Astrocyte (in vitro differentiated cells and primary cell): ENCODE measurements around the gene NSMCE1. TPM values are rescaled to one million over a fixed set of nuclear protein-coding genes. Genes with fewer than 3 reads are reported as not detected.

Experiments
- DNase-seq: peaks from one replicate; pipeline ENCODE4 v3.0.0-alpha.2; 2010; ENCODE audit warnings: low read depth
- FAIRE-seq: peaks from 2 replicates; lab custom pipeline; 2011; peaks lifted over from hg19 to GRCh38; lab: Jason Lieb, UNC
- H2AFZ ChIP-seq: 2 replicates; pipeline ENCODE4 v1.6.0; 2012; ENCODE audit warnings: low read depth, low read length, inconsistent platforms
- H3K27ac ChIP-seq: 2 replicates; pipeline ENCODE4 v1.5.1; 2011; ENCODE audit warnings: low read depth, low read length, inconsistent platforms
- H3K27me3 ChIP-seq: 2 replicates; pipeline ENCODE4 v1.6.0; 2011; ENCODE audit warnings: low read length, inconsistent platforms; ENCODE audit not compliant: insufficient read depth
- H3K36me3 ChIP-seq: 2 replicates; pipeline ENCODE4 v1.5.1; 2011; ENCODE audit warnings: low read length, inconsistent platforms; ENCODE audit not compliant: insufficient read depth
- H3K4me1 ChIP-seq: 2 replicates; pipeline ENCODE4 v1.5.1; 2011; ENCODE audit warnings: low read length, inconsistent platforms; ENCODE audit not compliant: insufficient read depth
- H3K4me2 ChIP-seq: 2 replicates; pipeline ENCODE4 v1.6.0; 2012; ENCODE audit warnings: low read length, inconsistent platforms
- H3K4me3 ChIP-seq: 2 replicates; pipeline ENCODE4 v1.5.1; 2011; ENCODE audit warnings: low read depth, mild to moderate bottlenecking, low read length, inconsistent platforms; ENCODE audit not compliant: insufficient read depth
- H3K79me2 ChIP-seq: 2 replicates; pipeline ENCODE4 v1.6.0; 2012; ENCODE audit warnings: mild to moderate bottlenecking, low read length, inconsistent platforms; ENCODE audit not compliant: insufficient read depth
- H3K9ac ChIP-seq: 2 replicates; pipeline ENCODE4 v1.6.0; 2012; ENCODE audit warnings: mild to moderate bottlenecking, low read length, inconsistent platforms
- H3K9me3 ChIP-seq: 2 replicates; pipeline ENCODE4 v1.5.1; 2012; ENCODE audit warnings: low read depth, mild to moderate bottlenecking, low read length, inconsistent platforms; ENCODE audit not compliant: insufficient read depth
- H4K20me1 ChIP-seq: 2 replicates; pipeline ENCODE4 v1.6.0; 2012; ENCODE audit warnings: low read length, inconsistent platforms; ENCODE audit not compliant: insufficient read depth
- H3K27ac Mint-ChIP-seq: one replicate; pipeline ENCODE4 v1.8.0; 2021; ENCODE audit warnings: mild to moderate bottlenecking, mixed read lengths; ENCODE audit not compliant: unreplicated experiment
- H3K27me3 Mint-ChIP-seq: one replicate; pipeline ENCODE4 v1.8.0; 2021; ENCODE audit warnings: low read depth, mixed read lengths; ENCODE audit not compliant: unreplicated experiment
- H3K36me3 Mint-ChIP-seq: one replicate; pipeline ENCODE4 v1.8.0; 2021; ENCODE audit warnings: low read depth, mixed read lengths; ENCODE audit not compliant: unreplicated experiment
- H3K4me1 Mint-ChIP-seq: one replicate; pipeline ENCODE4 v1.8.0; 2021; ENCODE audit warnings: low read depth, mixed read lengths; ENCODE audit not compliant: unreplicated experiment
- H3K4me3 Mint-ChIP-seq: one replicate; pipeline ENCODE4 v1.8.0; 2021; ENCODE audit warnings: mild to moderate bottlenecking, moderate library complexity, mixed read lengths; ENCODE audit not compliant: unreplicated experiment
- H3K9me3 Mint-ChIP-seq: one replicate; pipeline ENCODE4 v1.8.0; 2021; ENCODE audit warnings: mild to moderate bottlenecking, mixed read lengths; ENCODE audit not compliant: unreplicated experiment
- CTCF ChIP-seq: IDR thresholded peaks from 2 replicates; pipeline ENCODE4 v1.5.1; 2011; ENCODE audit warnings: low read depth, mild to moderate bottlenecking, inconsistent platforms, low read length, moderate library complexity; ENCODE audit not compliant: insufficient read depth
- EZH2 ChIP-seq: IDR thresholded peaks from 2 replicates; pipeline ENCODE4 v1.6.1; 2012; ENCODE audit warnings: mild to moderate bottlenecking, low read length, inconsistent platforms; ENCODE audit not compliant: insufficient read depth
- total RNA-seq: library from RNA; stranded (reverse); gene quantifications from 2 replicates; pipeline ENCODE4 v1.2.1, GENCODE V29; 2021

Gene NSMCE1
- total RNA-seq, 1 donor from 2014 or later = 12.1 TPM

- Mint-ChIP-seq H3K9me3 (no peaks in the 10 kb centered on the region), H3K27ac (no peak overlapping the region), H3K27me3 (peaks cover 3% of the 10 kb centered on the region), H3K4me1 (peaks cover 4% of the 10 kb centered on the region), H3K4me3 (no peak overlapping the region), H3K36me3 (peaks cover 3% of the 10 kb centered on the region)
- Histone ChIP-seq H3K4me1 (peaks cover 12% of the 10 kb centered on the region), H4K20me1 (no peaks in the 10 kb centered on the region), H3K79me2 (no peaks in the 10 kb centered on the region), H3K9me3 (no peaks in the 10 kb centered on the region), H3K4me2 (peak overlapping the region; percentile 40), H3K27me3 (no peaks in the 10 kb centered on the region), H2AFZ (no peak overlapping the region), H3K27ac (no peak overlapping the region), H3K36me3 (no peaks in the 10 kb centered on the region), H3K9ac (peak overlapping the region; percentile 13), H3K4me3 (no peak overlapping the region)
- DNase-seq = peak; percentile 22
- no peak for TF ChIP-seq CTCF
- no peak for TF ChIP-seq EZH2
- FAIRE-seq = peak; percentile 45
These were observed 46.0 kb downstream of the NSMCE1 start for GRCh38 chr16:27222249-27223225.

GRCh38 chr16:27221576-27222248, 46.9 kb downstream of the NSMCE1 start:
- TF ChIP-seq EZH2 (no peak), CTCF (no peak)
- no peak overlapping the region for H3K27ac Mint-ChIP-seq
- H2AFZ ChIP-seq = no peak overlapping the region

More at GRCh38 chr16:27221576-27222248, 46.9 kb downstream of the NSMCE1 start:
- H3K4me2 ChIP-seq = no peak overlapping the region
- no peaks in the 10 kb centered on the region for H3K27me3 ChIP-seq
- no peaks in the 10 kb centered on the region for H3K79me2 ChIP-seq
- H4K20me1 ChIP-seq = no peaks in the 10 kb centered on the region
- Mint-ChIP-seq H3K4me3 (no peak overlapping the region), H3K9me3 (no peaks in the 10 kb centered on the region), H3K36me3 (peaks cover 5% of the 10 kb centered on the region), H3K4me1 (peaks cover 4% of the 10 kb centered on the region), H3K27me3 (peaks cover 3% of the 10 kb centered on the region)
- H3K36me3 ChIP-seq = no peaks in the 10 kb centered on the region
- no peaks in the 10 kb centered on the region for H3K9me3 ChIP-seq
- H3K4me1 ChIP-seq = peaks cover 17% of the 10 kb centered on the region
- no peak overlapping the region for H3K27ac ChIP-seq
- no peak overlapping the region for H3K4me3 ChIP-seq
- FAIRE-seq = no peak
- DNase-seq = no peak
- no peak overlapping the region for H3K9ac ChIP-seq
